ENCODE data around the gene PTGFRN.

Gene PTGFRN

DNA sequence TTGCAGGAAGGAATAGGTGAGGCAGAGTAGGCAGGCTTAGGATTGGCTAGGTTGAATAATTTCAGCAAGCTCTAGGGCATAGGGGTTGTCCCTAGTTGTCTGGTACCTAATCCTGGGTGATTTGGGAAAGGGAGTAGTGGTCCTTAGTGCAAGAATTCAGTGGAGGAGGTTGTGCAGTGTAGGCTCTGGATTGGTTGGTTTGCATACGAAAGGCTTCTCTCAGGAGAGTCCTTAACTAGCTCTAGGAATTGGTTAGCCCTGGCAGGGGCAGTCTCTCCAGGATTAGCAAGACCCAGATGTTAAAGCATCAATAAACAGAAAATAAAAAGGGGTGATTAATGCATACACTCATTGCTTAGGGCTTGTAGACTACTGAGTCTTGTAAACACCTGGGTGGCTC lies 82.2 kb downstream of the PTGFRN start:
- in situ Hi-C loops (cut with HindIII; ENCODE audit: low sequenced_read_pairs) = no loop called here

DNA sequence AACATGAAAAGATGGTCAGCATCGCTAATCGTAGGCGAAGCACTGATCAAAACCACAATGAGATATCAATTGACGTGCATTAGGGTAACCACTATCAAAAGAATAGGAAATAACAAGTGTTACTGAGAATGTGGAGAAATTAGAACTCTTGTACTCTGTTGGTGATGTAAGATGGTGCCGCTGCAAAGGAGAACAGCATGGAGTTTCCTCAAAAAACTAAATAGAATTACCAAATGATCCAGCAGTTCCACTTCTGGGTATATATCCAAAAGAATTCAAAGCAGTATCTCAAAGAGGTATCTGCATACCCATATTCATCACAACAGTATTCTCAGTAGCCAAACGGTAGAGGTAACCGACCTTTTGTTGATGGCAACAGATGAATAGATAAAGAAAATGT lies 83.6 kb downstream of the PTGFRN start:
- in situ Hi-C loops (cut with HindIII; ENCODE audit: low sequenced_read_pairs) = no loop called here

DNA sequence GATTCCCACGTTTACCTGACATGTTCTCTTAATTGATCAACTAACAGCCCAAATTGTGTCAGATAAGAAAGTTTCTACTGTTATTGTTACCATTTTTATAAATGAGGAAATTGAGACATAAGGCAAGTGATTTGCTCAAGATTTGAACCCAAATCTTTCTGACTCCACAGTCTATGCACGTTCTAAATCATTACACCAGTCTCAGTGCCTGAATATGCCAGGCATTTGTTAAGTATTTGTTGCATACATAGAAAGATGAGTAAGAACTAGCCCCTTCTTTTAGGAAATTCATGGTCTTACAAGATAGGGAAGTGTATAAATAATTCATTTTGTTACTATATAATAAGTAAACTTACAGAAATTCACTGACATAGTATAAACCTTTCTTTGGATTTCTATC lies 84.7 kb downstream of the PTGFRN start:
- in situ Hi-C loops (cut with HindIII; ENCODE audit: low sequenced_read_pairs) = no loop called here

DNA sequence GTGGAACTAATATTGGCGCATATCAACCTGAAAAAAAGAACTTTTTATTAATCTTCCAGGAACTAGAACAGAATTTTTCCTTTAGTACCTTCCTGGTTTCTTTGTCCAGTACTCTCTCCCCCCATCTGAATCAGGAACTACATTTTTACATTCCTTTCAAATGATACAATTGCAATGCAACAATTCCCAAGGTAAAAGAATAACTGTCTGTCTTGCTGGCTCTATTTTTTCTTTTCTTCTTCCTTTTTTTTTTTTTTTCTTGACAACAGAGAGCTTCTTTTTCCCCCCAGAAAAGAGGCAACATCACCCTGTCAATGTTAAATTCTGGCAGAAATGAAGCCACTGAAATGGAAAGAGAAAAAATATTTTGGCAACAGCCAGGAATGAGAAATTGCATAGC lies 87.3 kb downstream of the PTGFRN start:
- in situ Hi-C loops (cut with HindIII; ENCODE audit: low sequenced_read_pairs) = no loop called here

DNA sequence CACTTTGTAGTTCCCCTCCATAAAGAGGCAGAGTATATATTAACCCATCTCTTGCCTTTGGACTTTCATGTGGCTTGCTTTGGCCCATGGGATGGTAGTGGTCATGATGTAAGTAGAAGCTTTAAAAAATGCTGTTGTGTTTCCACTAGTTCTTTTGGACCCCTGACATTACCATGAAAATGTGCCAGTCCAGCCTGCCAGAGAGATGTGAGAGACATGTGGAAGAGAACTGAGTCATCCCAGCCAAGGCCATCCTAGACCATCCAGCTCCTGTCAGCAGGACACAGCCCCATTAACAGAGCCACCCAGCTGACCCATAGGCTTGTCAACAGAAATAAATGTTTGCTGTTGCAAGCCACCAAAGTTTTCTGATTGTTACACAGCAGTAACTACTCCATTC lies 87.9 kb downstream of the PTGFRN start:
- in situ Hi-C loops (cut with HindIII; ENCODE audit: low sequenced_read_pairs) = no loop called here

DNA sequence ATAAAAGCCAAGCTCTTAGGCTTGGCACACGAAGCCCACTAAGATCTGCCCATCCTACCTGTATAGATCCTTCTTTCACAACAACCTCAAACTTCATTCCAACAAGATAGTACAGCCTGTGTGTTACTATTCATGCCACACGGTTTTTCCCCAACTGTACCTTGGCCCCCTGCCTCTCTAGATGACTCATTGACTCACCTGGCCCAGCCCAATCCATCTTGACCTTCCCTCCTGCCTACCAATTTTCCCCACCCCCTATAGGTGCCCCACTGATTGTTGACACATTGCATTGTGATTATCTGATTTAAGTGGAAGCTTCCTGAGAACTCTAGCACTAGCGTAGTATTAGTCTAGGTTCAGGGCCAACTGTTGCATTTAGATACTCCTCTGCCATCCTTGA lies 89.9 kb downstream of the PTGFRN start:
- in situ Hi-C loops (cut with HindIII; ENCODE audit: low sequenced_read_pairs) = no loop called here

DNA sequence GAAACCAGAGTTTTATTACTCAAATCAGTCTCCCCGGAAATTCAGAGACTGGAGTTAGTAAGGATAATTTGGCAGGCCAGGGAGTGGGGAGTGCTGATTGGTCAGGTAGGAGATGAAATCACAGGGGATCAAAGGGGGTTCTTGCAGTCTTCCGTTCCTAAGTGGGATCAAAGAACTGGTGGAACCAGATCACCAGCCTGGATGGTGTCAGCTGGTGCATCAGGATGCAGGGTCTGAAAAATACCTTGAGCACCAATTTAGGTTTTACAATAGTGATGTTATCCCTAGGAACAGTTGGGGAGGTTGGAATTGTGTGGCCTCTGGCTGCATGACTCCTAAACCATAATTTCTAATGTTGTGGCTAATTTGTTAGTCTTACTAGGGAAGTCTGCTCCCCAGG lies 90.4 kb downstream of the PTGFRN start:
- in situ Hi-C loops (cut with HindIII; ENCODE audit: low sequenced_read_pairs) = no loop called here

DNA sequence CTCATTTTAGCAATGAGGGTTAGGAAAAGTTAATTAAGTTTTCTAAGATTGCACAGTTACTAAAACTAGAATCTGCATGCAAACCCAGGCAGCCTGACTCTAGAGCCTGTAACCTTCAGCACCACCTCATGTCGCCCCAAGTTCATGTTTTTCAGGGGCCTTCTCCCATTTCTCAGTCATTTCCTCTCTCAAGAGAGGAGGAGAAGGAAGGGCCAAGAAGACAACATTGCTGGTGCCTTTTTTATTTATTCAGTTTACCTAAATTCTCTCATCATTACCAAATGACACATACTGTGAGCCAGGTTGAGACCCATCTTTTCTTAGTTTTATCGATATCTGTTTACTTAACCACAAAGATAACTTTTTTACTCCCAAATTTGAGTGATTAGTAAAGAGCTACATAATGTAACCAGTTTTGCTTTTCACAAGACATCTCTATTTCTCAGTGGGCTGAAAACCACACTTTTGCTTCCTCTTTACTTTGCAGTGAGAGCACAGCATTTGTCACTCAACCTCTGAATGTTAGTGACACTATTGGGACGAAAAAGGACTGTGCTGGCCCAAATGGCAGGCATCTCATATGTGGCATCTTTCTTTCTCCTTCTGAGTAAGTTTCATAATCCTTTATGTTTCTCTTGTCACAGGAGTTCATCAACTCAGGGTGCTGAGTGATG lies 91.7 kb downstream of the PTGFRN start, which contains the start of gene CD101:
Gene CD101 (plus strand): TSS at position 507 of the 674 bp plus-strand sequence. CDS start 58 bp downstream, at position 565.
- in situ Hi-C loops (cut with HindIII; ENCODE audit: low sequenced_read_pairs) = no loop called here

DNA sequence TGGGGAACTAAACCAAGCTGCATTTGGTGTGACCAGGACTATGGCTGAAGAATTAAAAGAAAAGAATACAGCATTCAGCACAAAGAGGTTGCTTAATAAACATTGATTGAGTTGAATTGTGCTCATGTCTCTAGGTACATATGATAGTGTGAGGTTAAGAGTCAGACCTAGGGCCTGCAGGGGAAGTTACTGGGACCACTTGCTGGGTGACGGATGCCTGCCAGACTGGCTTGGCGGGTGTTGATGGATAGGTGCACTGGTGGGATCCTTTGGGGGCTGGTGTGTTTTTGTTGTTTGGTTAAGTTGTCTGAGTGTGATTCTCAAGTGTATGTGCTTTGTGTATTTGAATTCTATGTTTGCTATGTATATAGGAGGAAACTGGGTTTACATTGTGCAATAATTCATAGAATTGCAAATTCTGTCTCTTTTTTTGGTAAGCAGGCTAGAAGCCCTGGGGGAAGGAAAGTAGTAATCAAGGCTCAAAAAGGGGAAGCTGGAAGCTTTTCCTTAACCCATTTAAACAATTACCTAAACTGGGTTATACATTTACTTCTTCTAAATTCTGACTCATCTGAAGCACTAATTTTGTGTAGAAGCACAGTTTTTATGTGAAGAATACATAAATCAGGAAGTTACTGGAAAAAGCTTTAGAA lies 93.6 kb downstream of the PTGFRN start:
- in situ Hi-C loops (cut with HindIII; ENCODE audit: low sequenced_read_pairs) = no loop called here

DNA sequence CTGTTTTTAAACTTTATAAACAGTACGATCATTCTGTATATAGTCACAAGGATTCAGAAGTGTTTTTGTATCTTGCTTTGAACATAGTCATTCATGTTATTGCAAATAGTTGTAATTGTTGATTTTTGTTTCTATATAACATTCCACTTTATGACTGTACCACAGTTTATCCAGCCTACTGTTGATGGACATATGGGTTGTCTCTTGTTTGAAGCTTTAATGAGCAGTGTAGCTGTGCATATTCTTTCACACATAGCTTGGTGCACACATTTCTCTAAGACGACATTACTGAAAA lies 98.0 kb downstream of the PTGFRN start:
- in situ Hi-C loops (cut with HindIII; ENCODE audit: low sequenced_read_pairs) = no loop called here

DNA sequence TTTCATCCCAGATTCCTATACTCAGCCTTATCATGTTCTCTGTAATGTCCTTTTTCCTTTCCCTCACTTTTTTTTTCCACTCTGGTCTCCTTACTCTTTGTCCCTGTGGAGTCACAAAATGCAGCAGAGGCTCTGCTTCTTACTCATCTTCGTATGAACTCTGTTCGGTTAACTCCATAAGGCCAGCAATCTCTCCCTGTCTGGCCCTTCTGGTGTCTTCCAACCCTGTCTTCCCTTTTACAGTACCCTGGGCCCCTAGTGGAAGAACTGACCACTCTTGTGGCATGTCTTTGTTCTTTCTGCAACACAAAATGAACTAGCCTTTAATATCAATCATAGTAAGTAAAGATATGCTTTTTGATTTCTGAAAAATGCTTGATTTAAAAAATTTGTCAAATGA lies 98.9 kb downstream of the PTGFRN start:
- in situ Hi-C loops (cut with HindIII; ENCODE audit: low sequenced_read_pairs) = no loop called here

DNA sequence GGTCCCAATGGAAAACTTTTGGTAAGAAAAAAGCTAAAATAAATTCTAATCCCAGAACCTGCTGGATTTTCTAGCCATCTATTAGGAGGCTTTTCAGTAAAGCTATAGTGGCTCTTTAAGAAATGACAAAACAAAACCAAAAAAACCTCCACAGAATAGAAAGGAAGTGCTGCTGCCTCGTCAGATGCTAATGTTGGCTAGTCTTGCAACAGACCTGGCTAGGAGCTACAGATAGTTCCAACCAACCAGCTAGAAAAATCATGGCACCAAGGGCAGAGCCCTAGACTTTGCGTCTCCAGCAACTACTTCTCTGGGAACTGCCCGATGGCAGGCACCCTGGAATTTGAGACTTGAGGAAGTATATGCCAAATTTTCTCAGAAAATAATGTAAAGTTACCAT lies 99.4 kb downstream of the PTGFRN start:
- in situ Hi-C loops (cut with HindIII; ENCODE audit: low sequenced_read_pairs) = no loop called here

DNA sequence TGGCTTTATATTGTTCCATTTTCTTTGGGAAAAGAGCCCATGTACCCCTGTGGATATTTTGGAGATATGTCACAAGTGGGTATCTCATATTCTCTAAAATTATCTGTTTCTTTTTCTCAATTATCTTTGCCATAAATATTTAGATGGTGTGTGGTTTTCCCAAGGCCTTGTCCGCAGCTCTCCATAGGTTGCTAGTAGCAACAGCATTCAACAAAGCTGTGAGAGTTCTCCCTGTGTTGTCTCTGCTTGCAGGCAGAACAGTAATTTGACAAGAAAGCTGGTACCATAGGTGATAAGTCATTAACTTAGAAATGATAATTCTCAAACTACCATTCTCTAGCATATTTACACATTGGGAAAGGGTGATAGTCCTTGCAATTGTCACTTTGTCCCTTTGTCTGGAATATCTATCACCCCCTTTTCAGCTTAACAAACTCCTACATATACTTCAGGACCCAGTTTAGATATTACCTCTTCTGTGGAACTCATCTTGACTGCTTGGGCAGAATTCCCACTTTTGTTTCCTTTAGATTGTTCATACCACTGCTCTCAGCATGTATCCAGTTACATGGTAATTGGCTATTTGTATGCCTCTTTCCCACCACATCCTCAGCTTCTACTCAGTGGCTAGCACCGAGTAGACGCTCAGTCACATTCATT lies 100.7 kb downstream of the PTGFRN start:
- in situ Hi-C loops (cut with HindIII; ENCODE audit: low sequenced_read_pairs) = no loop called here

DNA sequence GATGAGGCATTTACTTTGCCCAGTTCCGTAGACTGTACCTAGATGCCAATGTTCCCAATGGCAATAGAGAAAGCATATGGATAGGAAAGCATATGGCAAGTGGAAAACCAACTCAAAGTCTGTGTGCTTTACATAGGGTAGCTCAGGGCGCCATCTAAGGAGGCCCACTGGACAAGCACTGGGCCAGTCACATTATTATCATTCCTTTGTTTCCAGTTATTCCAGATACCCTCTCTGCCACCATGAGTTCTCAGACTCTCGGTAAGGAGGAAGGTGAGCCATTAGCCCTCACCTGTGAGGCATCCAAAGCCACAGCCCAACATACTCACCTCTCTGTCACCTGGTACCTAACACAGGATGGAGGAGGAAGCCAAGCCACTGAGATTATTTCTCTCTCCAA lies 101.6 kb downstream of the PTGFRN start:
- in situ Hi-C loops (cut with HindIII; ENCODE audit: low sequenced_read_pairs) = no loop called here

DNA sequence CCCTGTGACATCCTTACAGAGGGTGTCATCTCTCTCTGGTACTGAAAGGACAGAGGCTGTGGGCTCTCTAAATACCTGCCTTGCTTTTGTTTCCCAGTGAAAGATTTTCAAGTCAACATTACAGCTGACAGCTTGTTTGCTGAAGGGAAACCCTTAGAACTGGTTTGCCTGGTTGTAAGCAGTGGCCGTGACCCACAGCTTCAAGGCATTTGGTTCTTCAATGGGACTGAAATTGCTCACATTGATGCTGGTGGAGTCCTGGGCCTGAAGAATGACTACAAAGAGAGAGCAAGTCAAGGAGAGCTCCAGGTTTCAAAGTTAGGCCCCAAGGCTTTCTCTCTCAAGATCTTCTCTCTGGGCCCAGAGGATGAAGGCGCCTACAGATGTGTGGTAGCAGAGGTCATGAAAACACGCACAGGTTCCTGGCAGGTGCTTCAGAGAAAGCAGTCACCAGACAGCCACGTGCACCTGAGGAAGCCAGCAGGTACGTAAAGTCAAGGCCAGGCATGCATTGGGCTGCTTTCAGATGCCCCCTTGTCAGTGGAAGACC lies 103.7 kb downstream of the PTGFRN start:
- in situ Hi-C loops (cut with HindIII; ENCODE audit: low sequenced_read_pairs) = no loop called here

DNA sequence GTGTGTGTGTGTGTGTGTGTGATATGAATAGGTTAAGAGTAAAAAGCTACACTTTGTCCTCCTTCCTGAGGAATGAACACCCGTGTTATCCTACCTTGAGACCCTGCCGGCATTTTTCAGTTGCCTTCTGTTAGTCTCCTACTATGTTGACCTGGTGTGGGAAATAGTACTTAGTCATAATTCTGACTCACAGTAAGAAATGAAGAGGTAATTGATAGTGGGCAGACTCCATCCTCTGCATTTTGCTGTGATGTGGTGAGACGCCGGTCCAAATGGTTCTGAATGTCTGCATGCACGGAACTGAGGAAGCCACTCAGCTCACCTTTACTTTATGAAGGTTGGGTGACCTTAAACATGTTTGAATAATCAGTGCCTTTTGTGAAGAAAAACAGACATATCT lies 104.5 kb downstream of the PTGFRN start:
- in situ Hi-C loops (cut with HindIII; ENCODE audit: low sequenced_read_pairs) = no loop called here

DNA sequence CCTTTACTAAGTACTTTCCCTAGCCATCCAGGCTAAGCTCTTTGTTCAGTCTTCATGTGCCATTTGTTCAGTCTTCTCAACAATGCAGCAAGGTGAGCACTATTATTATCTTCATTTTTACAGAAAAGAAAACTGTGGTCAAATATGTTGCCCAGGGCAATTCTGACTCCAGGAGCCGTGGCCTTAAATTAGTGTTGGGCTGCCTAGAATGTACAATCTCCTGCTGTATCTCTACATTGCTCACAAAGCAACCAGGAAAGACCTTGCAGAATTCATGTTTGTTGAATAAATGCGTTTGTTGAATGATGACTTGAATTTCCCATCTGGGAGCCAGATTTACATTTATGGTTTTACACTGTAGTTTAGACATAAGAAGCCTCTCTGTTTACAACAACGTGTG lies 106.0 kb downstream of the PTGFRN start:
- in situ Hi-C loops (cut with HindIII; ENCODE audit: low sequenced_read_pairs) = no loop called here

DNA sequence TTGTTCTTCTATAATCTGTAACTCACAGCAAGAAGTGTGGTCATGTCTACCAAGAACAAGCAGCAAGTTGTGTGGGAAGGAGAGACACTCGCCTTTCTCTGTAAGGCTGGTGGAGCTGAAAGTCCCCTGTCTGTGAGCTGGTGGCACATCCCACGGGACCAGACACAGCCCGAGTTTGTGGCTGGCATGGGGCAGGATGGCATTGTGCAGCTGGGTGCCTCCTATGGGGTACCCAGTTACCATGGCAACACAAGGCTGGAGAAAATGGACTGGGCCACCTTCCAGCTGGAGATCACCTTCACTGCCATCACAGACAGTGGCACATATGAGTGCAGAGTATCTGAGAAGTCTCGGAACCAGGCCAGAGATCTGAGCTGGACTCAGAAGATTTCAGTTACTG lies 107.3 kb downstream of the PTGFRN start:
- in situ Hi-C loops (cut with HindIII; ENCODE audit: low sequenced_read_pairs) = no loop called here

DNA sequence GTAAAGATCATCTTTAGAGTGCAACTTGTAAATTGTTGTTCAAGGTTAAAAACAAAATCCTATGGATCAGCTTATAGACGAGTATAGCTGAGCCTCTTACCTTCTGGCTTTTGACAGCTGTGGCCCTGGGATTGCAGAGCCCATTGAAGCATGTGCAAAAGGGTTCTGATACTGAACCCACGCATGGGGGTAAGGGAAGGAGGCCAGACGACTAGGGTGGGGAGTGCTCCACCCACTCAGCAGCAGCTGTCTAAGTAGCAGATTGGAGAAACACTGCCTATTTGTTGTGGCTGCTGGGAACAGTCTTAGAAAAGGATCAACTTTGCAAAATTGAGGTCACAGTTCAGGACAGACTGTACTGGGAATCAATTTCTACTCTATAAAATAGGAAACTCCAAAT lies 107.9 kb downstream of the PTGFRN start:
- in situ Hi-C loops (cut with HindIII; ENCODE audit: low sequenced_read_pairs) = no loop called here

DNA sequence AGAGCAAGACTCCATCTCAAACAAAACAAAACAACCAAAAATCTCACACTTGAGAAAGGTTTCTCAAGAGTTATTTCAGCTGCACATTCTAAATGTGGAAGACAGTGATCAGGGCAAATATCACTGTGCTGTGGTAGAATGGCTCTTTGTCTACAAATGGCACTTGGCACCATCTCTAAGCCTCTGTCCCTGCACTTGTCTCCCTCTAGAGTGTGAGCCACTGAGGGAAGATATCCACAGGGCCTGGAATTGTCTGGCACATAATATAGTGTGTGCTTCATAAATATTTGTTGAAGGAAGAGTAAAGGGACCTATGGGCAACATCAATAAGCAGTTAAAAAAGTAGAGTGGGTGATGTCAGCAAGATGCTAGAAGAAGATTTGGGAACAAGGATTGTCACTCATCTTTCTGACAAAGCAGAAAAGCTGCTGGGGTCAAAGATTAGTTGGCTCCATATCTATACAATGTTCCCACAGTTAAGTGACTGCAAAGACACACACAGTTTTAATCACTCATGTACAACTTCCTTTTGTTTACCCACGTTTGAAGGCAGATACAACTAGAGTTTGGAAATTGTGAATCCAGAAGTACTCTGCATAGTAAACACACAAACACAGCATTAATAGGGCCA lies 110.9 kb downstream of the PTGFRN start:
- in situ Hi-C loops (cut with HindIII; ENCODE audit: low sequenced_read_pairs) = no loop called here

DNA sequence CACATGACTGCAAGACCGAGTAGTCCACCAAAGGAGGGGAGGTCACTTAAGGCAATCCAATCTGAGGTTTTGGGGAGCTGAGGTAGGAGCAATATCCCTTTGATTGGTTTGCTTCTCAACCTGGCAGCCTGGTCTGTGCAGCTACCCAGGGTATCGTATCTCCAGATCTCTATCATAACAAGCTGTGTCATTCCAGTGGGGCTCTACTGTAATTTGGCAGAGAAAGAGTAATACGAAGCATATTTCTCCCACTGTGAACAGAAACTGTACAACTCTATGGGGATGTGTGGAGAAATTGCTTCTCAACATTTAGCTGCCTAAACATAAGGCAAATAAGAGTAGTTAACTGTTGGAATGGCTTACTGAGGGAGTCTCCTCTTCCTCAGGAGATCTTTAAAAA lies 112.4 kb downstream of the PTGFRN start:
- in situ Hi-C loops (cut with HindIII; ENCODE audit: low sequenced_read_pairs) = no loop called here

DNA sequence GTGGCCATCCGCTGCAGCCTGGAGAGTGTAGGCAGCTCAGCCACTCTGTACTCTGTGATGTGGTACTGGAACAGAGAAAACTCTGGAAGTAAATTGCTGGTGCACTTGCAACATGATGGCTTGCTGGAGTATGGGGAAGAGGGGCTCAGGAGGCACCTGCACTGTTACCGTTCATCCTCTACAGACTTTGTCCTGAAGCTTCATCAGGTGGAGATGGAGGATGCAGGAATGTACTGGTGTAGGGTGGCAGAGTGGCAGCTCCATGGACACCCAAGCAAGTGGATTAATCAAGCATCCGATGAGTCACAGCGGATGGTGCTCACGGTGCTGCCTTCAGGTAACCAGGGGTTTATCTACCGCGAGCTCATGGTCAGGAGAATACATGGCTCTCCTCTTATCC lies 115.9 kb downstream of the PTGFRN start:
- in situ Hi-C loops (cut with HindIII; ENCODE audit: low sequenced_read_pairs) = no loop called here

All from endothelial cell of hepatic sinusoid (primary cell).